Measurements from ENCODE around the gene CFAP141. TPM values are rescaled to one million over a fixed set of nuclear protein-coding genes. Genes with fewer than 3 reads are reported as not detected.

The CFAP141 gene
- total and polyA plus RNA-seq, 2 of the 13 experiments (the other 11 are each of a cell fraction or from before 2014, with no cell fraction given) = not detected

DNA sequence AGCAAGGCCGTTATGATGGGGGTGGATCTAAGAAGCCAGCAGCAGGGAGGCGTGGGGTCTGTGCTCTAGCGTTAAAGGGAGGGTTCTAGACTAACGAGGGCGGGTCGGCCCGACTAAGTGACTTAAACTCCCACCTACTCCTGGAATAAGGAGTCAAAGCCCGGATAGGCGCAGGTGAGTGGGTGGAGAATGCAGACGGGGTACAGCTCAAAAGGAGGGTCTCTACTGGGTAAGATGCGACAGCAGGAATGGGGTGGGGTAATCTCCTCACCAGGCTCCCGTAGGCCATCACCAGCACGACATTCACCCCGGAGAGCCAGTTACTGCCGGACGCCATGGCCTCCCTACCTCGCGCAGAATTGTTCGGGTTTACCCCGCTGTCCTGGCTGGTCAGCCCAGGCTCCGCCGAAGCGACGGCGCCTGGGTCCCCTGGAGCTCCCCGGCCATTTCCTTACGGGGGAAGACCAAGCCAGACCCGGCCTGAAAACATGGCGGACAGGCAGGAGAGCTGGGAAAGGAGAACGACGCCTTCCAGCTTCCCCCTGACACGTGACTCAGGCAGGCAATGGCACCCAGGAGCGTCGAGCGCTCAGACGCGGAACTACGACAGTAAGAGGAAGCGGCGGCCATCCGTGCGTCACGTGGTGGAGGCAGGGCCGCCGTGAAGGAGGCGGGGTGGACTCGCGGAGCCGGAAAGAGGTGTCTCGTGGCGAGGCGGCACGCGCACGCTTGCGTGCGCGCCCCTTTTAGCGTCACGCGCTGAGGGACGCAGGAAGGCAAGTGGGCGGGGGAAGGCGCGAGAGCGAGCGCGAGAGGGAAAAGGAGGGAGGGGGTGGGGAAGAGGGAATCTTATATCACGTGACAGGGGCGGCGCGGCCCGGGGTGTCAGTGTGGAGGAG lies 14.2 kb upstream of the CFAP141 start, which contains the start of gene UBAP2L (continued):
- TF ChIP-seq, protein P1, sequence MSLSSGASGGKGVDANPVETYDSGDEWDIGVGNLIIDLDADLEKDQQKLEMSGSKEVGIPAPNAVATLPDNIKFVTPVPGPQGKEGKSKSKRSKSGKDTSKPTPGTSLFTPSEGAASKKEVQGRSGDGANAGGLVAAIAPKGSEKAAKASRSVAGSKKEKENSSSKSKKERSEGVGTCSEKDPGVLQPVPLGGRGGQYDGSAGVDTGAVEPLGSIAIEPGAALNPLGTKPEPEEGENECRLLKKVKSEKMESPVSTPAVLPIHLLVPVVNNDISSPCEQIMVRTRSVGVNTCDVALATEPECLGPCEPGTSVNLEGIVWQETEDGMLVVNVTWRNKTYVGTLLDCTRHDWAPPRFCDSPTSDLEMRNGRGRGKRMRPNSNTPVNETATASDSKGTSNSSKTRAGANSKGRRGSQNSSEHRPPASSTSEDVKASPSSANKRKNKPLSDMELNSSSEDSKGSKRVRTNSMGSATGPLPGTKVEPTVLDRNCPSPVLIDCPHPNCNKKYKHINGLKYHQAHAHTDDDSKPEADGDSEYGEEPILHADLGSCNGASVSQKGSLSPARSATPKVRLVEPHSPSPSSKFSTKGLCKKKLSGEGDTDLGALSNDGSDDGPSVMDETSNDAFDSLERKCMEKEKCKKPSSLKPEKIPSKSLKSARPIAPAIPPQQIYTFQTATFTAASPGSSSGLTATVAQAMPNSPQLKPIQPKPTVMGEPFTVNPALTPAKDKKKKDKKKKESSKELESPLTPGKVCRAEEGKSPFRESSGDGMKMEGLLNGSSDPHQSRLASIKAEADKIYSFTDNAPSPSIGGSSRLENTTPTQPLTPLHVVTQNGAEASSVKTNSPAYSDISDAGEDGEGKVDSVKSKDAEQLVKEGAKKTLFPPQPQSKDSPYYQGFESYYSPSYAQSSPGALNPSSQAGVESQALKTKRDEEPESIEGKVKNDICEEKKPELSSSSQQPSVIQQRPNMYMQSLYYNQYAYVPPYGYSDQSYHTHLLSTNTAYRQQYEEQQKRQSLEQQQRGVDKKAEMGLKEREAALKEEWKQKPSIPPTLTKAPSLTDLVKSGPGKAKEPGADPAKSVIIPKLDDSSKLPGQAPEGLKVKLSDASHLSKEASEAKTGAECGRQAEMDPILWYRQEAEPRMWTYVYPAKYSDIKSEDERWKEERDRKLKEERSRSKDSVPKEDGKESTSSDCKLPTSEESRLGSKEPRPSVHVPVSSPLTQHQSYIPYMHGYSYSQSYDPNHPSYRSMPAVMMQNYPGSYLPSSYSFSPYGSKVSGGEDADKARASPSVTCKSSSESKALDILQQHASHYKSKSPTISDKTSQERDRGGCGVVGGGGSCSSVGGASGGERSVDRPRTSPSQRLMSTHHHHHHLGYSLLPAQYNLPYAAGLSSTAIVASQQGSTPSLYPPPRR (CRISPR knock-in tag; IDR thresholded peaks at IDR 0.05; ENCODE audit: borderline replicate concordance) = peak; percentile 56; the same call in 1 of the 2 replicates
- TF ChIP-seq NFE2L1 (CRISPR knock-in tag; IDR thresholded peaks at IDR 0.05; ENCODE audit: borderline replicate concordance) (no peak), ZNF292 (CRISPR knock-in tag; IDR thresholded peaks at IDR 0.05; ENCODE audit: borderline replicate concordance, low read depth) (0 out of 2 replicates have a peak, but pooled peaks have one; percentile 11), NAIF1 (CRISPR knock-in tag; IDR thresholded peaks at IDR 0.05; ENCODE audit: borderline replicate concordance) (no peak), PHB2 (IDR thresholded peaks at IDR 0.05; ENCODE audit: partially characterized antibody) (no peak), NBN (conservative IDR thresholded peaks at IDR 0.05) (no peak), GATAD2A (CRISPR knock-in tag; IDR thresholded peaks at IDR 0.05) (peak; percentile 82), ZNF205 (CRISPR knock-in tag; IDR thresholded peaks at IDR 0.05) (peak; percentile 100), MED1 (CRISPR knock-in tag; IDR thresholded peaks at IDR 0.05) (peak; percentile 88), AHR (CRISPR knock-in tag; IDR thresholded peaks at IDR 0.05) (peak; percentile 21; the same call in 1 of the 2 replicates), KDM5B (CRISPR knock-in tag; IDR thresholded peaks at IDR 0.05; ENCODE audit: borderline replicate concordance) (peak; percentile 89; the same call in 1 of the 2 replicates), ZNF605 (CRISPR knock-in tag; IDR thresholded peaks at IDR 0.05) (peak; percentile 95), ZNF530 (CRISPR knock-in tag; IDR thresholded peaks at IDR 0.05; ENCODE audit: low read depth) (no peak; the same call in 1 of the 2 replicates), ZNF296 (CRISPR knock-in tag; conservative IDR thresholded peaks at IDR 0.05) (no peak), IRX3 (CRISPR knock-in tag; IDR thresholded peaks at IDR 0.05; ENCODE audit: borderline replicate concordance, low read depth) (no peak), BRD4 (CRISPR knock-in tag; IDR thresholded peaks at IDR 0.05) (peak; percentile 96), MTA1 (CRISPR knock-in tag; IDR thresholded peaks at IDR 0.05; ENCODE audit: borderline replicate concordance) (peak; percentile 22; the same call in 1 of the 2 replicates), ZNF766 (CRISPR knock-in tag; IDR thresholded peaks at IDR 0.05; ENCODE audit: borderline replicate concordance) (peak; percentile 86; the same call in 1 of the 2 replicates), SPEN (CRISPR knock-in tag; IDR thresholded peaks at IDR 0.05; ENCODE audit: low read depth) (peak; percentile 92), ZNF616 (CRISPR knock-in tag; IDR thresholded peaks at IDR 0.05; ENCODE audit: low read depth) (no peak; the same call in 1 of the 2 replicates), KMT2B (CRISPR knock-in tag; IDR thresholded peaks at IDR 0.05) (peak; percentile 77), CAMTA2 (CRISPR knock-in tag; IDR thresholded peaks at IDR 0.05; ENCODE audit: borderline replicate concordance) (peak; percentile 29; the same call in 1 of the 2 replicates)
- TF ChIP-seq, protein P2, sequence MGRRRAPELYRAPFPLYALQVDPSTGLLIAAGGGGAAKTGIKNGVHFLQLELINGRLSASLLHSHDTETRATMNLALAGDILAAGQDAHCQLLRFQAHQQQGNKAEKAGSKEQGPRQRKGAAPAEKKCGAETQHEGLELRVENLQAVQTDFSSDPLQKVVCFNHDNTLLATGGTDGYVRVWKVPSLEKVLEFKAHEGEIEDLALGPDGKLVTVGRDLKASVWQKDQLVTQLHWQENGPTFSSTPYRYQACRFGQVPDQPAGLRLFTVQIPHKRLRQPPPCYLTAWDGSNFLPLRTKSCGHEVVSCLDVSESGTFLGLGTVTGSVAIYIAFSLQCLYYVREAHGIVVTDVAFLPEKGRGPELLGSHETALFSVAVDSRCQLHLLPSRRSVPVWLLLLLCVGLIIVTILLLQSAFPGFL (CRISPR knock-in tag; IDR thresholded peaks at IDR 0.05) = no peak
- TF ChIP-seq, protein P3, sequence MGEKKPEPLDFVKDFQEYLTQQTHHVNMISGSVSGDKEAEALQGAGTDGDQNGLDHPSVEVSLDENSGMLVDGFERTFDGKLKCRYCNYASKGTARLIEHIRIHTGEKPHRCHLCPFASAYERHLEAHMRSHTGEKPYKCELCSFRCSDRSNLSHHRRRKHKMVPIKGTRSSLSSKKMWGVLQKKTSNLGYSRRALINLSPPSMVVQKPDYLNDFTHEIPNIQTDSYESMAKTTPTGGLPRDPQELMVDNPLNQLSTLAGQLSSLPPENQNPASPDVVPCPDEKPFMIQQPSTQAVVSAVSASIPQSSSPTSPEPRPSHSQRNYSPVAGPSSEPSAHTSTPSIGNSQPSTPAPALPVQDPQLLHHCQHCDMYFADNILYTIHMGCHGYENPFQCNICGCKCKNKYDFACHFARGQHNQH (CRISPR knock-in tag; IDR thresholded peaks at IDR 0.05) = peak; percentile 89

Data from HepG2 (cell line).